GM18499 (cell line): Measurements from ENCODE around the gene VWA8.
"Not testable (repeated sequence)": the region's sequence is repeated elsewhere in the genome, so short reads cannot be mapped to it uniquely, and the experiment has no call there.

ENCODE experiments used
- ATAC-seq: cut with Tn5 transposase; IDR thresholded peaks from one replicate; pipeline ENCODE4 v1.9.1; 2021; ENCODE audit warnings: moderate number of reproducible peaks; ENCODE audit not compliant: insufficient read depth, unreplicated experiment

Gene VWA8

DNA sequence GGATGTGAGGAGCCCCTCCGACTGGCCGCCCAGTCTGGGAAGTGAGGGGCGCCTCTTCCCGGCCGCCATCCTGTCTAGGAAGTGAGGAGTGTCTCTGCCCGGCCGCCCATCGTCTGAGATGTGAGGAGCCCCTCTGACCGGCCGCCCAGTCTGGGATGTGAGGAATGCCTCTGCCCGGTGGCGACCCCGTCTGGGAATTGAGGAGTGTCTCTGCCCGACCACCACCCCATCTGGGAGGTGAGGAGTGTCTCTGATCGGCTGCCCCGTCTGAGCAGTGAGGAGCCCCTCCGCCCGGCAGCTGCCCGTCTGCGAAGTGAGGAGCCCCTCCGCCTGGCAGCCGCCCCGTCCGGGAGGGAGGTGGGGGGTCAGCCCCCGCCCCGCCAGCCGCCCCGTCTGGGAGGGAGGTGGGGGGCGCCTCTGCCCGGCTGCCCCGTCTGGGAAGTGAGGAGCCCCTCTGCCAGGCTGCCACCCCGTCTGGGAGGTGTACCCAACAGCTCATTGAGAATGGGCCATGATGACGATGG, 389.0 kb downstream of the VWA8 start:
- ATAC-seq = not testable (repeated sequence)

- ATAC-seq = no peak
These were observed 391.9 kb downstream of the VWA8 start for GRCh38 chr13:41568972-41569351.

DNA sequence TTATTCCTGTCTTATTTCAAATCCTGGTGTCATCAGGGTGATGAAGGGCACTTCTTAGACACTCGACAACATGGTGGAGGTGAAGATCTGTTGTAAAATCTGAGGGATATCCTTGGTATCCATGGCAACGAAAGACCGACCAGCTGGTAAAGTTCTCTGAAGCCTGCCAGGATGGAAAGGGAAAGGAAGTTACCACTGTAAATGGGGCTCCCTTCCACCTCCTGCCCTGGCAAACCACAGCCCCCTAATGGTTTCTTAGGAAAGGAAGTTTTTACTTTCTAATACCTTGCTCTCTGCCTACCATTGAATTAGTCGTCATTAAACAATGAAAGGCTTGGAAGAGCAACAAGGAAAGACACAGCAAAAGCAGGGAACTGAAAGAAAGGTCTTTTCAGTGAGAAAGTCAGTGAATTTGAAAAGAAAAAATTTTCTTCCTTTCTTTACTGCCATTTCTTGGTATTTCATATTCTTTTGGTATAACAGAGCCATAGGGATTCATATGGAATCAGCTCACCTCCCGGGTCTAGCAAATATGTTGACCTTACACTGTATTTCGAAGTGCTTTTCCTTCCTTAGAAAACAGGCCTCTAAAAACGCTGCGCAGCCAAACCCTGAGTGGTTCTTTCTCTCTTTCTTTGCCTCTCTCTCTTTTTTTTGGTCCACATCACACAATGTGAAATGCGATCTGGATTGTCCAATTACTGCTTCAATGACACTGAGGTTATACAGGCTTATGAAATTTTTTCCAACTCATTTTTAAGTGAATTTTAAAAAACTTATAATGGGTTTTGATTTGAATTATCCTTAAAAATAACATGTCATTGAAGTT, 392.6 kb downstream of the VWA8 start:
- ATAC-seq = no peak

DNA sequence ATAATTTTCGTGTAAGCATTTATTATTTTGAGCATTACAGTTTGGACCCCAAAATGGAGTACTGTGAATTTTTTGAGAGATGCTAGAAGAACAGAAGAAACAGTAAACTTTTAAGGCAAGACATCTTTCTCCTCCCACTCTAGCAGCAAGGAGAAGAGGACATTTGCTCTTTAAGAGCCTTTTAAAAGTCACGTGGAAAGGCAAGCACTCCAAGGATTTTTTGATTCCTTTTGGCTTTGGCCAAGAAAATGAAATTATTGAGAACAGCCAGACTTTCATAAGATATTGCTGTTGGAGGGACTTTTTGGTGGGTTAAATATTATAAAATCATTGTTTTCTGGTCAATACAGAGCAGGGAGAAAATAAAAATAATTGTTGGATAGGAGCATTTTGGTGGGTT, 393.5 kb downstream of the VWA8 start:
- no peak for ATAC-seq

DNA sequence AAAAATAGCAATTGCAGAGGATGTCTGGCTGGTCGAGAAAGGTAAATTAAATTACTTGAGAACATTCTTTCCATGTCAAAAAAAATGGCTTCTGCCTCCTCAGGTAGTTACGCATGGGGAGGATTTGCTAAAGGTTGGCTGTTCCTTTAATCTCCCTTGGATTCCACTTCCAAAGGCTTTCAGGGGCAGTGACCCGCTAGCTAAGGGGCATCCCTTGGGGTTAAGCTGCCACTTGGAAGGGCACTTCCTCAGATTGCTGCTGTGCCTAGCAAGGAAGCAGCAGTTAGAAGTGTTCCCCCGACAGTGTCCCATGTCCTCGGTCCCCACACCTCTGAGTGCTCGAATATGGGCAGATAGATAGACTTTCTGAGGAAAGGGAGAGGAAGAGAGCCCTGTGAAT, 395.1 kb downstream of the VWA8 start:
- no peak for ATAC-seq

- no peak for ATAC-seq
These were observed 395.7 kb downstream of the VWA8 start for GRCh38 chr13:41565216-41565615.

DNA sequence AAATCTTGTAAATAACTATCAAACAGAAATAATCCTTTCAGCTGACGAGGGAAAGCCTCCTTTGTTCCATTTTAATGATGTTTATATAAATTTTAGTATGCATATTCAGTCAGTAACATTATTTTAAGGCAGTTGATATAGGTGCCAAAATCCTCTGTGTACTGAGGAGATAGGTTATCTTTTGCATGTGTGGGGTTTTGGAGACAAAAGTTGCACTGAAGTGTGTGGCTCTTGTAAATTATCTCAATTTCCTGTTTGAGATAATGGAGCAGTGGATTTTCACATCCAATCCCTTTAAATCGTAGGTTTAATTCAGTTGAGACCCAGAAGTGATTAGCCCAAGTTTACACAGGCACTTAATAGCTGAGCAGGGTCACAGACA, 396.9 kb downstream of the VWA8 start:
- no peak for ATAC-seq

DNA sequence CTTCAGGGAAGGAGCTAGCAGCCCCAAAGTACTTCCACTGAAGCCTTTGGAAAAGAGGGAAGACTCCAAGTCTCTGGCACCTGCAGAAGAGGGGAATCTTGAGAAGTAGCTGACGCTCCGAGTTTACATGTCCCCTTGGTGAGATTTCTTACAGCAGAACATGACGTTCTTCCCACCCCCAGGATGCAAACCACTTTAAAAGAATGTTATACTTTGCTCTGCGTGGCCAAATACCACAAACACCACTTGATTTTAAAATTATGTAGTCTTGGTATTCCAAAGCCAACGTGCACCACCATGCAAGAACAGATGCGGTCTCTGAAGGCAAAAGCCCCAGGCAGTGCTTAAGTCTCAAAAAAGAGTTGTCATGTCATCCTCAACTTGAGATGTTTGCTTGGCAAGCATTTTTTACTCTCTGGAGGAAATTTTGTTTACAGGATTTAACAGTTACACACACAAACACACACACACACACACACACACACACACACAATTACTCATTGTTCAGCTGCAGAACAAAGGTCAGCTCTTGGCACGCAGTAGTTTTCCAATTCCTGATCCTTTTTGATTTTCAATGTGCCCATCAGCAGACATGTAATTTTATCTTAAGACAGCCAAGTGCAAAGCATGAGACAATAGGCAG, 397.4 kb downstream of the VWA8 start:
- no peak for ATAC-seq

DNA sequence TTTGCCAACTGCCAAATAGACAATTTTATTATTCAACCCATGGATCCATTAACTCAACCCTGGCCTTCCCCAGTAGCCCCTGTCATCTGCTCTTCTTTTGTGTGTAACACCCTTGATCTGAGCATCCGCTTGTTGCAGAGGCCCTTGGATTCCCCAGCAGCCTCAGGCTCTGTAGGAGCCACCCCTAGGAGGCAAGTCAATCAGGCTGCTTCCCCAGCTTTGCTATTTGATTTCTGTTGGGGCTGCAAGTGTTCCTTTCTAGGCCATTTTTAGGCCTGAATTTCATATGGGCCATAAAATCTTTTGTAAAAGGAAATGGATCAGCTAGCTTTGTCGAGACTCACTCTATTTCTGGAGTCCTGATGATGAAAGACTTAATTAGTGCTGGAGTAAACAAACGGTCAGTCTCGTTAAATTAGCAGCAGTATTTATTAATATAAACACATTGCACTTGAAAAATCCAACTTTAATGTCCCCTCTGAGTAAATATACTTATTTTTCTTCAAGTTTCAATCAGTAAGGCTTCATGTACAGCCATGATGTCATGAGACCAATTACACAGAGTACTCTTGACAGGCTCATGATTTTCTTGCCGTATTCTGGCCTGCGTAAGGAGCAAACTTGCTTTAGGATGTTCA, 398.2 kb downstream of the VWA8 start:
- no peak for ATAC-seq

DNA sequence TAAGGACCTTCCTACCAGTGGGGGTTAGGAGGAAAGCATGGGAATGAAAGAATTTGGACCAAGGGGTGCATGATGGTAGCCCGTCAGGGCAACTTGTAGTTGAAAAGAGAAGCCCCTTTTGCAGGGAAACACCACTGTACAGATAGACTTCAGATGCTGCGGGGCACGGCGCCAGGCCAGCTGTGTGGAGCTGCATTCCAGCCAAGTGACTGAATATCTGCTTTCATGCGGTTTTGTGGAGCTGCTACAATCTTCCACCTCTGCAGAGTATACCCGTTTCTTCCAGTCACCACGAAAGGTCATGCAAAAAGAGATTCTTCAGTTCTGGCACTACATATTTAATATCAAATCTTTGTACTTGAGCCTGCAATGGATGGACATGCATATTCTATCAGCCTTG, 398.8 kb downstream of the VWA8 start:
- no peak for ATAC-seq

GRCh38 chr13:41561170-41561569, 399.7 kb downstream of the VWA8 start:
- no peak for ATAC-seq

- no peak for ATAC-seq
These were observed 401.9 kb downstream of the VWA8 start for GRCh38 chr13:41558781-41559560.

DNA sequence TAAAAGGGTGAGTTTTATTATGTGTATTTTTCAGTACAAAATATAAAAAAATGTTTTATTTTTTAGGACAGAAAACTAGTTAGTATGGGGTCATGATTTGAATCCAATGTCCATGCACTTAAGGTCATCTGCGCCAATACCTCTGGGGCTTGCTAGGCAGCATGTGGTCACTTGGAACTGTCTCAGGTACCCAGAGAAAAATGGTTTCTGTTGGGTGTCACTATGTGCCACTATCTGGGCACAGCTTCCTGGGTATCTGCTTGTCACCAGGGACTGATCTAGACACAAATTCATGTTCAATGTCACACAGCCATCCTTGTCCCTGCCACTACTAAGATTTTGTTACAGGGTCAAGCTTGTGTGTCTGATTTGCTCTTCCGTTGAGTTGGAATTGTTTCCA, 403.2 kb downstream of the VWA8 start:
- ATAC-seq = no peak

- ATAC-seq = peak; percentile 90
These were observed 406.1 kb downstream of the VWA8 start for GRCh38 chr13:41554626-41555386.

DNA sequence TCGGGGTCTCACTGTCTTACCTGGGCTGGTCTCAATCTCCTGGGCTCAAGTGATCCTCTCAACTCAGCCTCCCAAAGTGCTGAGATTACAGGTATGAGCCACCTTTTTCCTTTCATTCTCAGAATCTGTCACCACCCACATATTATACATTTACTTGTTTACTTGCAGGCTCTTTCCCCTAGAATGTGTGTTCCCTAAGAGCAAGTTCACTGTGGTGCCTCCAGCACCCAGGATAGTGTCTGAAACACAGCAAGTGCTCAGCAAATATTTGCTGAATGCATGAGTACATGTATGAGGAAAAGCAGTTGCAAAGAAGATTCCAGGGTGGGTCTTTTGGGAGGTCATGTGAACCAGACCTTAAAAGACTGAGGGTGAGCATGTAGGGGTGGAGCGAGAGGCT, 406.7 kb downstream of the VWA8 start:
- no peak for ATAC-seq

- ATAC-seq = no peak
These were observed 408.9 kb downstream of the VWA8 start for GRCh38 chr13:41552031-41552430.

GRCh38 chr13:41550276-41550675, 410.6 kb downstream of the VWA8 start:
- no peak for ATAC-seq

DNA sequence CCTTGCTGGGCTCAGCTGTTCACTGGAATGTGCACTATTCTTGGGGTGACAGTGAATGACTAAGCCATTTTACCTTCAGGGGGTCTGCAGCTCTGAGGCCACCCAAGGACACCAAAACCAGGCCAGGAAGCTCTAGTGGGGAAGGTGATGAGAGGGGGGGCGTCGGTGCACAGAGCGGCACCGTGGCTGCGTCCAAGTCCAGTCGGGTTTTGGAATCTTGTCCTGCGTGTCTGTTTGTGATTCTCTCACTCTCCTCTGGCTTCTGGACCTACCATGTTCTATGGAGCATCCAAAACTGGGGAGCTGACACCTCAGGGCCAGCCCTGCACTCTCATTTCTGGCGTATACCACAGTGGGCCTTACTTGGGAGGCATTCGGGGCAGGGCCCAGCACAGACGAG, 411.4 kb downstream of the VWA8 start:
- no peak for ATAC-seq

GRCh38 chr13:41548910-41549309, 412.0 kb downstream of the VWA8 start:
- ATAC-seq = no peak

- no peak for ATAC-seq
These were observed 412.9 kb downstream of the VWA8 start for GRCh38 chr13:41548031-41548430.
